Activated CD8-positive, alpha-beta memory T cell treated with anti-CD3 and anti-CD28 coated beads, Interleukin-2, amount 50 U/mL, for 24 hours (primary cell): ENCODE data around the gene STK16.
"Not testable (repeated sequence)": the region's sequence is repeated elsewhere in the genome, so short reads cannot be mapped to it uniquely, and the experiment has no call there.

ENCODE experiments used
- DNase-seq: peaks from one replicate; pipeline ENCODE4 v3.0.0-alpha.2; 2020; ENCODE audit errors: extremely low read depth

STK16 gene

DNA sequence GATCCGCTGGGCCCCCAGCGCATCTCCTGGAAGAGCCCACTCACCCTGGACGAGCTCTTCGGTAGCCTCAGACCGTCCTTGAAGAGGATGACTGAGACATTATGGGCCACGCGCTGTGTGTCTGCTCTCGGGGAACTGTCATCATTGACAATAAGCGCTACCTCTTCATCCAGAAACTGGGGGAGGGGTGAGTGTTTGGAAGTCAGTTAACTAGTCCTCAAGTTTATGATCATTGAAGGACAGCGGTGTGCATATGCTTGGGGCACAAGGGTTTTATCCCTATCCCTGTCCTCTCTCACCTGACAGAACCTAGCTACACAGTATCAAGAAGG, 586 bp downstream of the STK16 start:
- DNase-seq: no peak

DNA sequence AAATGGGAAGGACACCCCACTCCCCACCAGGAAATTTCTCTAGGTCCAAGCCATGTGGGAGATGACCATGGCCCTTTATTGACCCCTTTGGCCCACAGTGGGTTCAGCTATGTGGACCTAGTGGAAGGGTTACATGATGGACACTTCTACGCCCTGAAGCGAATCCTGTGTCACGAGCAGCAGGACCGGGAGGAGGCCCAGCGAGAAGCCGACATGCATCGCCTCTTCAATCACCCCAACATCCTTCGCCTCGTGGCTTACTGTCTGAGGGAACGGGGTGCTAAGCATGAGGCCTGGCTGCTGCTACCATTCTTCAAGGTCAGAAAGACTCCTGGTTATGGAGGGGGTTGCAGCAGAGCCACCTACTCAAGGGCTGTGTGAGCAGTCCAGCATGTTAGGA, 1.3 kb downstream of the STK16 start:
- DNase-seq: no peak

DNA sequence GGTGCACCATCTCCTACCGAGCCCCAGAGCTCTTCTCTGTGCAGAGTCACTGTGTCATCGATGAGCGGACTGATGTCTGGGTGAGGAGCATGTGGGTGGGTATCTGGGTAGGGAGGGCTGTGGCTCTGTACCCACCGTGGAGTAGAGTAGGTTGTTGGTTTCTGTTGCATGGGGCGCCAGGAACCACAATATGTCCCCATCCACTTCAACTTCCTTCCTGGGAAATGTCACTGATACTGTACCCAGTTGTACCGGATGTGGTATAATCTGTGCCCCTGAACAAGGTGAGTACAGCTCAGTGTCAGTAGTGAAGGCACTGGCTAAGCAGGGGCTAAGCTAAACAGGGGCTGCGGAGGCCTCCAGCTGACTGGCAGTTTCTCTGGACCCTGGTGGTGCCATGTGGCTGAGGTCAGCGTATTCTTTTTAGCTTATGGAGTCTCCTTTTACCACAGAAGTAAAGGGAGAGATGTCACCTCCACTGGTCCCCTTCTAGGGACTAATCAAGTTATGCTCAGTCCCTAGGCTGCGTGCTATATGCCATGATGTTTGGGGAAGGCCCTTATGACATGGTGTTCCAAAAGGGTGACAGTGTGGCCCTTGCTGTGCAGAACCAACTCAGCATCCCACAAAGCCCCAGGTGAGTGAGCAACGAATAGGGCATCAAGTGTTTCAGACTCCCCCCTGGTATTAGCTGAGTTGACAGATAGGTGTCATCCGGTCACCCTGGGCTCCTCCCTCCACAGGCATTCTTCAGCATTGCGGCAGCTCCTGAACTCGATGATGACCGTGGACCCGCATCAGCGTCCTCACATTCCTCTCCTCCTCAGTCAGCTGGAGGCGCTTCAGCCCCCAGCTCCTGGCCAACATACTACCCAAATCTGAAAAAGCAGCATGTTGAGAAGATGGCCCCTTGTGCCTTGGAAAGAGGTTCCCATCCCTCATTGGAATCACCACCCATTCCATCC, 2.7 kb downstream of the STK16 start:
- DNase-seq: no peak

DNA sequence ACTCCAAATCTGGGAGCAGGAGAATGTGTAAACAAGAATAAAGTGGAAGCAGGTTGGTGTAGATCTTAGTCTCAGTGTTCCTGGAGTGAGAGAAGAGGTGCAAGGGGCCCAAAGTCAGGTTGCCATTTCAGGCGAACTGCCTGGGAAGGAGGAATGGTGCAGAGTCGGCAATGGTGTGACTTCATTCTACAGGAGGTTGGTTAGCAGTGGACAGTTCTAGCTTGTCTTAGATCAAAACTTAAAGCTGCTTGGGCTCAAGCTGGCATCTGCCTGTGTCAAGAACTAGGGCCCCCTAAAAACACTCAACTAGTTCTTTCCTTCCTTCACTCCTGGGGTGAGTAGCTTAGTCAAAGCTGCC, 3.5 kb downstream of the STK16 start:
- no peak for DNase-seq

DNA sequence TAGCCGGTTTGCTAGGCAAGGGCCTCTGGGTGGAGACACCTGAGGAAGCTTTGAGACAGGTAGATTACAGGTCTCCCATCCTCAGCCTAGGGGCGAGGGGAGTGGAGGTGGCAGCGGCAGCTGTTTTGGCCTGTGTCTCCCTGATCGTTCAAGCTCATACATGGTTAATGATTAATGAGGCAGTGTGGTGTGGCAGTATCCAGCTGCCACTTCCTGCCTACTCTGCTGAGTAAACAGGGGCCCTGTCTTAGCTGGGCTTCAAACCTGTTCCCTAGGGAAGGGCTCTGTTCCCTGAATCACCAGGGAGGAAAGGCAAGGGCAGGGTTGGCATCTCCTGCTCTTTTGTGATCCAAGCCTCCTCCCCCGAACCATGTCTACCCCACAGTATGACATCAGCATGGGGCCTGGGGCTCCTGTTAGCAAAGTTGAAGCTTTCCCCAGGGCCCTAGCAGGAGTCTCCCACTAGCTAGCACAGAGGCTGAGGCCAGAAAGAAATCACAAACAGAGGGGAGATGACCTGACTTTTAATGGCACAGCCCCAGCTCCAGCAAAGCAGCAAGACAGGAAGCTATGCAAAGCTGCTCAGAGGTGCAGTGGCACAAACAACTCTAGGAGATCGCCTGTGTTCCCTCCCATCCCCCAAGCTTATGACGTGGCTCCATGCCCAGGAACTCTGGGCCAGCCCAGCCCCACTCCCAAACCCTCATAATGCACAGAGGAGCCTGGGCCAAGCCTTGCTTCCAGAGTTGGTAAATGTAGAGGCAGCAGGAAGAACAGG, 4.1 kb downstream of the STK16 start:
- no peak for DNase-seq

DNA sequence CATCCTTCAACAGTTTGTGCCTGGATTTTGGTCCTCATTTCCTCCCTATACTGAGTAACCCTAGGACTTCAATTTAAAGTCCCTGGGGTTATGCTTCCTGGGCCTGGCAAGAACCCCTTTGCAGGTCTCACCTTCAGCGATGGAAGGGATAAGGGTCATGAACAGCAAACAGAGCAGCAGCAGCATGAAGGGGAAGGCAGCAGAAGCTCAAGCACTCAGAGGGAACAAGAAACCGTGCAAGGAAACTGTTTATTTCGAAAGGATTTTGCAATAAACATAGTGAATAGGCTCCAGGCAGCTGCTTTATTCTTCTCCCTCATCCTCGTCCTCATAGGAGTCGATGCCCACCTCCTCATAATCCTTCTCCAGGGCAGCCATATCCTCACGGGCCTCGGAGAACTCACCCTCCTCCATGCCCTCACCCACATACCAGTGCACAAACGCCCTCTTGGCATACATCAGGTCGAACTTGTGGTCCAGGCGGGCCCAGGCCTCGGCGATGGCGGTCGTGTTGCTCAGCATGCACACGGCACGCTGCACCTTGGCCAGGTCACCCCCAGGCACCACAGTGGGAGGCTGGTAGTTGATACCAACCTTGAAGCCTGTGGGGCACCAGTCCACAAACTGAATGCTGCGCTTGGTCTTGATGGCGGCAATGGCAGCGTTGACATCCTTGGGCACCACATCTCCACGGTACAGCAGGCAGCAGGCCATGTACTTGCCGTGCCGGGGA, 4.9 kb downstream of the STK16 start:
- DNase-seq: no peak

DNA sequence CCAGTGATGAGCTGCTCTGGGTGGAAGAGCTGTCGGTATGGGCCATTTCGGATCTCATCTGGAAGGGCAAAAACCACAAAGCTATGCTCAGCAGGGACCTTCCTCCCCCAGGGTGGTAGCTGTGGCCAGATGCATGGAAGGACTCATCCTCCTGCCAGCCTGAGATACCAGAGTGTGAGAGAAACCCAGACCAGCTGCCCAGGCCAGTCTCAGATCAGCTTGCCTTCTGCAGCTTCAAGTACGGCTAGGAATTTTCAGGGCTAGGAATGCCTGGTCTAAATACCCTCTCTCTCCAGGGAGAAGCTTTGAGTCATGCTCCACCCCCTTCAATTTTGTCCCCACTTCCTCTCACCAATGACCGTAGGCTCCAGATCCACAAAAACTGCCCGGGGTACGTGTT, 6.4 kb downstream of the STK16 start:
- DNase-seq: no peak

DNA sequence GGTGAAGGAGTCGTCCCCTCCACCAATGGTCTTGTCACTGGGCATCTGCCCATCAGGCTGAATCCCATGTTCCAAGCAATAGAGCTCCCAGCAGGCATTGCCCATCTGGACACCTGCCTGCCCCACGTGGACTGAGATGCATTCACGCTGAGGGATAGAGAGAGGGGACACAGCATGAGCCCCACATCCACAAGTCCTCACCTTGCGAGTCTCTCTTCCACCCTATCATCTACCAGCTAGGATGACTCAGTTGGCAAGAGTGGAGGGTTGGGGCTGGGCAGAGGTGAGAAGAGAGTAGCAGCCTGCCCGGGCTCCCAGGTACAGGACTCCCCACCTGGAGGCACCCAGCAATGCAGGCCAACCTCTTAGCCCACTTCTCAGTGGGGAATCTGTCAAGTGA, 6.8 kb downstream of the STK16 start:
- DNase-seq: no peak

DNA sequence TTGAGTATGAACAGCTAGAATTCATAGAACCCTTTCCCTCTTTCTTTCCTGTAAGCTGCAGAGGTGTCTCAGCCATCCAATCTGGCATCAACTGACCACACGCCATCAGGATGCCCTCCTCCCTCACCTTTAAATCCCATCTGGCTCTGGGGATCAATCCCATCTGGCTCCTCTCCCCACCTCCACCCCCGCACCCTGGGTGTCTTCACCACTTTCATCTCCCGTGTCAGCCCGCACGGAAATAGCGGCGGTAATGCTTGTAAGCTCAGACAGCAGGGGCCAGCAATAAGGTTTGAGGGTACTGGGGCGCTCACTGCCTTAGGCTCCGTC, 7.3 kb downstream of the STK16 start:
- DNase-seq: no peak

DNA sequence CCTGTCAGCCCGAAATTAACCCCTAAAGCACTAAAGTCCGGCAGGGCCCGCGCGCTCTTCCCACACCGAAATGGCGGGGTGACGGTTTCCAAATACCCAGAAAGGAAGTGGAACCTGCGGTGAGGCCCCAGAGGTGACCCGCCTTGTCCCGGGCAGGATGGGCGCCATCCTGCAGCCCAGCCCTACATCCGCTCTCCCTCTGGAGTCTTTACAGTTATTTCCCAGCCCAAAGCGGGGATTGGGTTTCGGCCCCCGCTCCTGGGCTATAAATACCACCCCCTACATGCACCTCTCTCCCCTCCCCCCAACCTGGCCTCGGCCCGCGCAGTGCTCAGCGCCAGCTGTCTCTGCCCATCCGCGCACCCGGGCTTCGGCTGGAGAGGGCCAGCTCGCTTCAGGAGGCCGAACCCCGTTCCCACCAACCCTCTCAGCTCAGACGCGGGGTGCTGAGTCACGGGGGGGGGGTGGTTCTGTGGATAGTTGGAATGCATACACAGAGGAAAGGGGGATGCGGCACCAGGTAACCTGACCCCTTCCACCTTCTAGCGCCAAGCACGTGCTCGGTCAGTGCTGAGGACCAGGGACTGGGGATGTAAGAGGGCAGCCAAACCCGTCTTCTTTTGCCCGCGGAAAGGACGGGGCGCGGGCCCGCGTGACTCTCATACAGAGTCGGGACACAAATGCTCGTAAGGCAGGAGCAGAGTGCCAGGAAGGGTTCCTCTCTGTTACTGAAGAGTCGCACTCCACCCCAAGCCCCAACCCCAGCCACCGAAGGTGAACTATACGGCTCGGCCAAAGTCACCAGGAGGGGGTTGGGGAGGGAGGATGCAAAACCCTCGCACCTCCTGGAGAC, 7.8 kb downstream of the STK16 start, which contains the start of gene TUBA4B:
TSS of gene TUBA4B (plus strand) at position 344 of the 853 bp plus-strand sequence. CDS start at position 509, 165 bp downstream.
- no peak for DNase-seq

DNA sequence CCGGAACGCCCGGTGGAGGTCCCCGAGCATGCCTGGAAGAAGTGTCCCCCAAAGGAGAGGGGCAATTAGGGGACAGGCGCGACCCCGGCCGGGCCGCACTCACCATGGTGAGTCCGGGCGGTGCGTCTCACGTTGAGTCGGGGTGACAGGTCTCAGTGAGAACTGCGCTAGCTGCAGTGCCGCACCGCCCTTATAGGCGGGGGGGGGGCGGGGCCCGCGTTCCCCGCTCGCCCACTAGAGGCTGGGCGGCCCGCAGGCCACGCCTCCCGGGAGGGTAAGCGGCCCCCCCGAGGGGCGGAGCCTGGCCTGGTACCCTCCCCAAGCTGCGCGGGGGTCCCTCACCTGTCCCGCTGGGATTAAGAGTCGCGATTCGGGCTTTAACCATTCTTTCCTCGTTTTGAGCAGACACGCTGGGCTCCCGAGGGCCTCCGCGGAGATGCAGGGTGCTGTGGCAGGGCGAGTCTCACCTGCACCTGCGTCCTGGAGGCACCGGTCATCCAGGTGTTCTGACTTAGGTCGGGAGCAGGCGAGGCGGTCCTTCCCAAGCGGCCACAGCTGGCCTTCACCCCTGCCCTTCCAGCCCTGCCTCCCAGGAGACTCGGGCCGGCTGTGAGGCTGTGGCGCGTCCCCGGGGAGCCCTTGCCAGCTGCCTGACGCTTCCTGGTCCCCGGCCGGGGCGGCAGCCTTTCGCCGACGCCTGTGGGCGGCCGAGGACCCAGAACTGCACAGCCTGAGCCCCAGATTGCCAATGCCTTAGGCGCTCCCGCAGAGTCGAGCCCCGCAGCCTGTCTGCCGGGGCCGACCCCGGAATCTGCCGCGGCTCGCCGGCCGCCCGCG, 8.7 kb downstream of the STK16 start, which contains the start of gene TUBA4A:
TSS of gene TUBA4A (minus strand) at position 166 of the 837 bp plus-strand sequence. CDS start at position 106, 60 bp downstream.
- peak; percentile 68 for DNase-seq

DNA sequence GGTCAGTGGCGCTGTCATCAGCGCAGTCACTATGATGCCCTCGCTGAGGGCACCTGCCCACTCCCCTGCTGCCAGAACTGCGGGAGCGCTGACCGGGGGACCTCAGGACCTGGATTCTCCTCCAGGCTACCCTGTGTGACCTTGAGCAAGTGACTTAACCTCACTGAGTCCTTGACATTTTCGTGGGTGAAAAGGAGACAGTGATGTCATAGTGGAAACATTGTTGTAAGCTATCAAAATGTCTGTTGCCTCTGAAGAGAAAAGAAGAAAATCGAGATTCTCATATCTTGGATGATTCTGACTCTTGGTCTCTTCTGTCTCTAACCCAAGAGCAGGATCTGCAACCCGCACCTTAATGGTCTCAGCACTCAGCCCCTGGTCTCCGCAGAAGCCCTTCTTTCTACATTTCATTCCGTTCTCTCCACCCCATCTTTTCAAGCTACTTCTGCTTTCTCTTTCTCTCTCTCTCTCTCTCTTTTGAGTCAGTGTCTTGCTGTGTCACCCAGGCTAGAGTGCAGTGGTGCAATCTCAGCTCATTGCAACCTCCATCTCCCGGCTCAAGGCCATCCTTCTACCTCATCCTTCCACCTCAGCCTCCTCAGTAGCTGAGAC, 9.4 kb downstream of the STK16 start:
- DNase-seq: no peak

DNA sequence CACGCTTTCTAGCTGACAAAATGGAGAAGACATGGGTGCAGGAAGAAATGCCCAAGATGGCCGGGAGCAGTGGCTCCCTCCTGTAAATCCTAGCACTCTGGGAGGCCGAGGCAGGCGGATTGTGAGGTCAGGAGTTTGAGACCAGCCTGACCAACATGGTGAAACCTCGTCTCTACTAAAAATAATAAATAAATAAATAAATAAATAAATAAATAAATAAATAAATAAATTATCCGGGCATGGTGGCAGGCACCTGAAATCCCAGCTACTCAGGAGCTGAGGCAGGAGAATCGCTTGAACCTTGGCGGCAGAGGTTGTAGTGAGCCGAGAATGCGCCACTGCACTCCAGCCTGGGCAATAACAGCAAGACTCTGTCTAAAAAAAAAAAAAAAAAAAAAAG, 13.7 kb downstream of the STK16 start:
- not testable (repeated sequence) for DNase-seq

DNA sequence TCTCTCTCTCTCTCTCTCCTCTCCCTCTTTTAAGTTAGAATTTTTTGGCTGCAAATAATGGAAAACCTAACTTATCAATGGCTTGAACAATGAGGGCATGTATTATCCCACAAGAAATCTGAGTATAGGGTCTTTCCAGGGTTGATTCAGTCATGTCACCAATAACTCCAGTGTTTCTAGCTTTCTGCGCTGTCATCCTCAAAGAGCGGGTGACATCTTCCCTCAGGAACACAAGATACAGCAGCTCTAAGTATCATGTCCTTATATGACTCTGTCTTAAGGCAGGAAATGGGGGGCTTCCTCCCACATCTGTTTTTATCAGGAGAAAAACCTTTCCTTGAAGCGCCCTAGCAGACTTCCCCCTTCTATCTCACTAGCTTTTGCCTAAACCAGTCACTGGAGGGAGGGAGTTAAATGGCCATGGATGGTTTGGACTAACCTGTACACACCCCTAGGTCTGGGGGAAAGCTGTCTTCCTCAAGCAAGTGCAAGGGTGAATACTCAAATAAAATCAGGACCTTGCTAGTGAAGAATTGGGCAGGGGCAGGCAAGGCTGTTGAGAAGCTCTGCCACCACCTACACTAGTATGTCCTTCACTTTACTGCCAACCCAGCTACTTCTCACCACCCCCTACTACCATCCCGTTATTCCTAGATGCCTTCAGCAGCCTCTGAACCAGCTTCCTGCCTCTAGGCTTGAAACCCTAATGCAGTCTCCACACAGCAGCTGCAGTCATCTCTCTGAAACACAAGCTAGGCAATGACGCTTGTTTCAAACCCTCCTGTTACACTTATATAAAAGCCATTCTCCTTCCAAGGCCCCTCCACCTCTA, 16.0 kb downstream of the STK16 start:
- no peak for DNase-seq

DNA sequence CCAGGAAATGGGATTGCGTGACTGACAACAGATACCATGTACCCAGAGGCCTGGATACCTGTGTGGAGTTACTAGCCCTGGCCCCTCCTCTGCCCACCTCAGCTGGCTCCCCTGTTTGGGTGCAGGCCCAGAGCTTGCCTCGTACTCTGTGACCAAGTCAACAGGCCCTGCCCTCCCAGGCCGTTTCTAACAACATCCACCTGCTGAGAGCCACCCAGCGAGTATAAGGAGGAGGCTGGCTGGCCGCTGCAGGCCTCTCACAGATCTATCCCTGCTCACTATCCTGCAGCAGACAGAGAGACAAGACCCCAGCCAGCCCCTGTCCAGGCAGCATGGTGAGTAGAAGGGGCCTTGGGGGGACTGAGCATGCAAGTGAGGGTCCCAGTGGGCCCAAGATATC, 21.0 kb downstream of the STK16 start:
- DNase-seq: no peak

DNA sequence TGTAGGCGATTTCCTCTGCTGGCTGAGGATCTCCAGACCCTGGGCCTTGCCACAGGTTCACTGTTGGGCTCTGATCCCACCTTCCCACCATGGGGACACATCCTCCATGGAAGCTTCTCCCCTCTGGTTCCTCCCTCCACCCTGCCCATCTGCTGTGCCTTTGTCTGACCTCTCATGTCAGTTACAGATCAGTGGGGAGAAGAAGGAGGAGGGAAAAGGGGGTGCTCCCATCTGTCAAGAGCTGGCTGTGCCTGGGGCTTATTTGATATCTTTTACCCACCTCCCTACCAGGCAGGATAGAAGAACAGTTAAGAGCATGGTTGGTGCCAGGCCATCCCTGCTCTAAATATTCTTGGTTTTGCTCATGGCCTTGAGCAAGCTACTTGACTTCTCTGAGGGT, 21.6 kb downstream of the STK16 start:
- DNase-seq: no peak

DNA sequence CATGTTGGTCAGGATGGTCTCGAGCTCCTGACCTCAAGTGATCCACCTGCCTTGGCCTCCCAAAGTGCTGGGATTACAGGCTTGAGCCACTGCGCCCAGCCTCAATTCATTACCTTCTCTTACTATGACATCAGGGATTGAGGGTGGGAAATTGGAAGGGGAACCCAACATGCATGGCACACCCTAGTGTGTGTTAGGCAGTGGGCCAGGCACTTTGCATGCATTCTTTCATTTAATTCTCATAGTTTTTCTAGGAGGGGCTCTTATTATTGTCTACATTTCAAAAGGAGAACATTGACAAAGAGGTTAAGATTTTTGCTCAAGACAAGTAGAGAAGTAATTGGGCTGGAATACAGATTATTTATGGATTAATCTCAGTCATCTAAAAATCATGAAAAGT, 23.0 kb downstream of the STK16 start:
- DNase-seq: no peak

DNA sequence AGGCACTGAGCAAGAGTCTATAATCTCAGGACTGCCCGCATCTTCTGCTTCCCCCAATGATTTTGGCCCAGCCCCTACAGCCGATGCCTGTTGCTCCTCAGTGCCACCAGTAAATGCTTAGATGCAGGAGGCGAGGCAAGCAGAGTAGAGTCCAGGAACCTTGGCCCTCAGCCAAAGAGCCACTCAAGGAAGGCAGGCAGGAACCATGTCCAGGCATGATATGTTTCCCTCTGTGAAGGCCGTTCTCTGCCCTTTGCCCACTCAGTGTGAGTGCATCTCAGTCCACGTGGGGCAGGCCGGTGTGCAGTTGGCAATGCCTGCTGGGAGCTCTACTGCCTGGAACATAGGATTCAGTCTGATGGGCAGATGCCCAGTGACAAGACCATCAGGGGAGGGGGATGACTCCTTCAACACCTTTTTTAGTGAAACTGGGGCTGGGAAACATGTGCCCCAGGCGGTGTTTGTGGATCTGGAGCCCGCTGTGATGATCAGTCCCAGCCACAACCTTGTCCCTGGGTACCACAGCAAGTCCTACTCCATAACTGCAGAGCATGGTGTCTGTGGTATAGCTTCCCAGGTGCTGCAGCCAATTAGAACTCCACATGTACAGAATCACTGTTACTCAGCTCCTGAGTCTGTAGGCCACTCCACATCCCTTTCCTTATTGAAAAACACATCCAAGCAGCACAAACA, 24.2 kb downstream of the STK16 start:
- DNase-seq: no peak

DNA sequence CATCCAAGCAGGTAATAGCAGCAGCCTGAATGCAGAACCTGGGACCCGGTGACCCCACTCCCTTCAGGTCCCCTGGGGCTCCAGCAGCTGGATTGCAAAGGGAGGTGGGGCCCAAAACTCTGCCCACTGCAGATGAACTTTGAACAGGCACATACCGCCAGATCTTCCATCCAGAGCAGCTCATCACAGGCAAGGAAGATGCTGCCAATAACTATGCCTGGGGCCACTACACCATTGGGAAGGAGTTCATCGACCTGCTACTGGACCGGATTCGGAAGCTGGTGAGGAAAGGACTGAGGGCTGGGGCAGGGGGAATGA, 24.7 kb downstream of the STK16 start:
- no peak for DNase-seq
